ENCODE results near the gene EVPL. TPM values are rescaled to one million over a fixed set of nuclear protein-coding genes. Genes with fewer than 3 reads are reported as not detected.
"Not testable (repeated sequence)": the region's sequence is repeated elsewhere in the genome, so short reads cannot be mapped to it uniquely, and the experiment has no call there.

The EVPL gene
- total RNA-seq, 3 donors from 2014 or later, result 1.6 to 8.0 (median 3.9) TPM

DNA sequence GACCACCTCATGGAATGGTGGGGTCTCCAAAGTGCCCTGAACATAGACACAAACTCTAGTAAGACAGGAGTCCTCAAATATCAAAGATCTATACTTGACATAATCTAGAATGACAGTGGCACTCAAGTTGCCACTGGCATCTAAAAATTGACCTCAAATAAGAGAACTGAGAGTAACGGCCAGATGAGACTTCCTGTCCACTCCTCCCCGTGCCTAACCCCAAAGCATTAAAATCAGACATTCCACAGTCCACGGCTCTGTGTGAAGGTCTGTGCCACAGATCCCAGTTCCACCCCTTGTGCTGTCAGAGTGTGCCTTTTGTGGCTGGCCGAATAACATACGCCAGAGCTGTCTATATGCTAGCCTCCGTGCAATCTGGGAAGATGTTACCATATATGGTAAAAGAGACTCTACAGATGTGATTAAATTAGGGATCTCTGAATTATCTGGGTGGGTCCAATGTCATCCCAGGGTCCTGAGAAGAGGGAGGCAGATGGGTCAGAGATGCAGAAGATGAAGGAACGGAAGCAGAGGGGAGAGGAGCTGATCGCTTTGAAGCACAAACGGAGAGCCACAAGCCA, 21.0 kb upstream of the EVPL start:
- Histone ChIP-seq H3K4me3 (no peak overlapping the region), H3K27ac (no peak overlapping the region), H3K9me3 (no peaks in the 10 kb centered on the region), H3K36me3 (peaks cover 11% of the 10 kb centered on the region), H3K4me1 (no peaks in the 10 kb centered on the region), H3K27me3 (no peaks in the 10 kb centered on the region)
- TF ChIP-seq POLR2AphosphoS5 (IDR thresholded peaks at IDR 0.05), result no peak
- TF ChIP-seq, protein P1, sequence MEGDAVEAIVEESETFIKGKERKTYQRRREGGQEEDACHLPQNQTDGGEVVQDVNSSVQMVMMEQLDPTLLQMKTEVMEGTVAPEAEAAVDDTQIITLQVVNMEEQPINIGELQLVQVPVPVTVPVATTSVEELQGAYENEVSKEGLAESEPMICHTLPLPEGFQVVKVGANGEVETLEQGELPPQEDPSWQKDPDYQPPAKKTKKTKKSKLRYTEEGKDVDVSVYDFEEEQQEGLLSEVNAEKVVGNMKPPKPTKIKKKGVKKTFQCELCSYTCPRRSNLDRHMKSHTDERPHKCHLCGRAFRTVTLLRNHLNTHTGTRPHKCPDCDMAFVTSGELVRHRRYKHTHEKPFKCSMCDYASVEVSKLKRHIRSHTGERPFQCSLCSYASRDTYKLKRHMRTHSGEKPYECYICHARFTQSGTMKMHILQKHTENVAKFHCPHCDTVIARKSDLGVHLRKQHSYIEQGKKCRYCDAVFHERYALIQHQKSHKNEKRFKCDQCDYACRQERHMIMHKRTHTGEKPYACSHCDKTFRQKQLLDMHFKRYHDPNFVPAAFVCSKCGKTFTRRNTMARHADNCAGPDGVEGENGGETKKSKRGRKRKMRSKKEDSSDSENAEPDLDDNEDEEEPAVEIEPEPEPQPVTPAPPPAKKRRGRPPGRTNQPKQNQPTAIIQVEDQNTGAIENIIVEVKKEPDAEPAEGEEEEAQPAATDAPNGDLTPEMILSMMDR (IDR thresholded peaks at IDR 0.05), result no peak
- no peak for TF ChIP-seq POLR2A (IDR thresholded peaks at IDR 0.05)
- intact Hi-C loops (cut with DNase I; ENCODE audit: low total_unique reads), result no loop called here
- no peak for DNase-seq (ENCODE audit: low spot score in 2 of 2)

DNA sequence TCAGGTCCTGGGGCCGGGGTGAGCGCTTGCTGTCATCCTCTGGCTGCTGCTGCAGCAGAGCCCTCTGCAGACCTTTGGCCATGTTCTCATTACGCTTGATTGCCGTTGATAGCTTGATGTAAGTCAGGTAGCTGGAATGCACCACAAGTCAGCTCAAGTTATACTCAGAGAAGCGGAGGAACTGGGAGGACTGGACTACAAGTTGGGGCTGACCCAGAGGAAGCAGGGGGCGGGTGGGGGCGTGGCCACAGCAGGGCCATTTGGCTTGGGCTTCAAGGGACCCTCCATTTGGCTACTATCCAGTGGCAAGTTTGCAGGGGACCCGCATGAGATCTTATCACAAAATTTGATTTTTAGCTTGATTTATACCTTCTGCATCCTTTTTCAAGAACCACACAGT, 19.0 kb upstream of the EVPL start:
- H3K36me3 ChIP-seq, result peaks cover 20% of the 10 kb centered on the region
- no peaks in the 10 kb centered on the region for H3K9me3 ChIP-seq
- intact Hi-C loops (cut with DNase I; ENCODE audit: low total_unique reads), result no loop called here
- DNase-seq (ENCODE audit: low spot score in 2 of 2), result no peak
- TF ChIP-seq POLR2A (IDR thresholded peaks at IDR 0.05) (no peak), POLR2AphosphoS5 (IDR thresholded peaks at IDR 0.05) (no peak)
- TF ChIP-seq, protein P1 (IDR thresholded peaks at IDR 0.05), result no peak
- no peak overlapping the region for H3K4me3 ChIP-seq
- H3K27ac ChIP-seq, result no peak overlapping the region
- H3K27me3 ChIP-seq, result no peaks in the 10 kb centered on the region
- no peaks in the 10 kb centered on the region for H3K4me1 ChIP-seq

DNA sequence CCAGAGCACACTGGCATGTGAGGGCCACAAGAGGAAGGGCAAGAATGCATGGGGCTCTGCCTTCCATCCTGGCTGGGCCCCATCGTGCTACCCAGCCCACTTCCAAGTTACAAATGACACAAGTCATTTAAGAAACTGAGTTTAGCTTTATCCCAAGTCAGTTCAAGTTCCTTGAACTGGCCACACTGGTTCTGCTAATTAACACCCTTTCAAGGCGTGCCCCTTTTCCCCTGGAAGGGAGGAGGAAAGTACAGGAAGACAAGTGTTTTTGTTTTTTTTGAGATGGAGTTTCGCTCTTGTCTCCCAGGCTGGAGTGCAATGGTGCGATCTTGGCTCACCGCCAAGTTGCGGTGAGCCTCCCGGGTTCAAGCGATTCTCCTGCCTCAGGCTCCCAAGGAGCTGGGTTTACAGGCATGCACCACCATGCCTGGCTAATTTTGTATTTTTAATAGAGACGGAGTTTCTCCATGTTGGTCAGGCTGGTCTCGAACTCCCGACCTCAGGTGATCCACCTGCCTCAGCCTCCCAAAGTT, 17.4 kb upstream of the EVPL start:
- H3K4me1 ChIP-seq; H3K27me3 ChIP-seq; intact Hi-C loops (cut with DNase I; ENCODE audit: low total_unique reads); H3K9me3 ChIP-seq; H3K27ac ChIP-seq; H3K4me3 ChIP-seq; DNase-seq (ENCODE audit: low spot score in 2 of 2): not testable (repeated sequence)
- peaks cover 27% of the 10 kb centered on the region for H3K36me3 ChIP-seq

DNA sequence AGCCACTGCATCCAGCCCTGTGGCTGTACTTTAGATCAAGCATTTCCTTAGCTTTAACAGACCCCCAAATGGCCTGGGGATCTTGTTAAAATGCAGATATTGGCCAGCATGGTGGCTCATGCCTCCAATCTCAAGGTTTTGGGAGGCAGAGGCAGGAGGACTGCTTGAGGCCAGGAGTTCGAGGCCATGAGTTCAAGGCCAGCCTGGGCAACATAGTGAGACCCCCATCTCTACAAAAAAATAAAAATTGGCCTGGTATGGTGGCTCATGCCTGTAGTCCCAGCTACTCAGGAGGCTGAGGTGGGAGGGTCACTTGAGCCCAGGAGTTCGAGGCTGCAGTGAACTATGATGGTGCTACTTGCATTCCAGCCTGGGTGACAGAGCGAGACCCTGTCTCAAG, 15.8 kb upstream of the EVPL start:
- intact Hi-C loops (cut with DNase I; ENCODE audit: low total_unique reads); H3K4me1 ChIP-seq; H3K4me3 ChIP-seq; DNase-seq (ENCODE audit: low spot score in 2 of 2); H3K9me3 ChIP-seq; H3K27me3 ChIP-seq; H3K27ac ChIP-seq: not testable (repeated sequence)
- peaks cover 21% of the 10 kb centered on the region for H3K36me3 ChIP-seq

DNA sequence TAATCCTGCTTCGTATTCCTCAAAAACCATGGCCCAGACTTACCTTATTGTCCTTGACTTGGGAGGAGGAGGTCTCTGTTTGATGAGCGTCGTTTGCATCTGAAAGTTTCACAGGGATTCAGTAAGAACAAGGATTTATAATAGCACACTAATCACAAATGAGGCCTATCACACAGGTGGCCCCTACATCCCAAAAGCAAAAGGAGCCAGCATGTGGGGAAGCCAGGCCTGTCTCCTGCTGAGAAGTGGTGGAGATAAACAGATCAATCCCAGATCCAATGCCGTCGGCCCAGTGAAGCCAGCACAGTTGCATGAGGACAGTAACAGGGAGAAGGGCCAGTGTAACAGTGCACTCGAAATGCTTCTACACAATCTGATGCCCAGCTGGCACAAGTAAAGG, 13.3 kb upstream of the EVPL start:
- no peaks in the 10 kb centered on the region for H3K4me1 ChIP-seq

DNA sequence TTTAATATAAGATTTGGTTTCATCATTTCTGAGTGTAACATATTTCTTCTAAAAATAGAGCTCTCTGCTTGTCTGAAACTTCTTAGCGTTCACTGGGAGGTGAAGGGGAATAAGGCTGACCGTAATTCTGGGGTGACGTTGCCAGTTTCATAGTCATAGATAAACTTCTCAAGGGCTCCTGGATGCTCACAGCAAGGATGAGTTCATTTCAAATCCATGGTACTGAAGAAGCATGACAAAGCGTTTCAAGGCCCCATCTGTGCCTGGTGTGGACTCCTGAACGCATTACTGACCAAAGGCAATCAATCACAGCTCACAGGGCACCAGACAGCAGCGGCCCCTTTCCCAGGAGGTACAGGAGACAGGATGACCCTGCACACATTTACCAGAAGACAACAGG, 12.0 kb upstream of the EVPL start:
- Histone ChIP-seq H3K36me3 (peaks cover 20% of the 10 kb centered on the region), H3K27ac (no peak overlapping the region), H3K4me1 (no peaks in the 10 kb centered on the region), H3K9me3 (no peaks in the 10 kb centered on the region), H3K4me3 (no peak overlapping the region), H3K27me3 (no peaks in the 10 kb centered on the region)
- intact Hi-C loops (cut with DNase I; ENCODE audit: low total_unique reads), result no loop called here
- TF ChIP-seq, protein P1 (IDR thresholded peaks at IDR 0.05), result no peak
- TF ChIP-seq POLR2AphosphoS5 (IDR thresholded peaks at IDR 0.05) (no peak), POLR2A (IDR thresholded peaks at IDR 0.05) (no peak)
- no peak for DNase-seq (ENCODE audit: low spot score in 2 of 2)

More for the DNA sequence above, 13.3 kb upstream of the EVPL start:
- Histone ChIP-seq H3K4me3 (no peak overlapping the region), H3K36me3 (peaks cover 20% of the 10 kb centered on the region), H3K27me3 (no peaks in the 10 kb centered on the region), H3K9me3 (no peaks in the 10 kb centered on the region), H3K27ac (no peak overlapping the region)
- TF ChIP-seq, protein P1 (IDR thresholded peaks at IDR 0.05), result no peak
- TF ChIP-seq POLR2AphosphoS5 (IDR thresholded peaks at IDR 0.05) (no peak), POLR2A (IDR thresholded peaks at IDR 0.05) (no peak)
- intact Hi-C loops (cut with DNase I; ENCODE audit: low total_unique reads), result no loop called here
- no peak for DNase-seq (ENCODE audit: low spot score in 2 of 2)
